ENCODE measurements around the gene DLX3. TPM values are rescaled to one million over a fixed set of nuclear protein-coding genes. Genes with fewer than 3 reads are reported as not detected.

DLX3 gene
- total RNA-seq, 1 experiment from 2014 or later: not detected

DNA sequence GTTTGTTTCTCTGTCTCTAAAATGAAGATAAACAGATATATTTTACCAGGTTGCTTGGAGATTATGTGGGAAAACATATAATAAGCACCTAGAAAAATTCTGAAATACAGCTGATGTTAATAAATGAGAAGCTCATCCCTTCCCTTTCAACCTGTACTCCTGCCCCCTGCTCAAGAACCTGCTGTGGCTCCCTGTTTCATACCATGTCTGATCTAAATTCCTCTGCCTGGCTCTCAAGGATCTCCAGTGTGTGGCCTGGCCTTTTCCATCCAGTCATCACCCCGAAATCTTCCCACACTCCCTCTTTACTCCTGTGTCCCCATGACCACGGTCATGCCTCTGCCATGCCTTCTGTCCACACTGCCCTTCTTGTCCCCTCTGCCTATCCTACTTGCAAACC is 45.4 kb downstream of the DLX3 start:
- H3K36me3 ChIP-seq (ENCODE audit: insufficient read depth, low read length, poor library complexity, severe bottlenecking): no peaks in the 10 kb centered on the region
- H3K27ac ChIP-seq (ENCODE audit: low read depth, low read length, poor library complexity, severe bottlenecking): no peak overlapping the region
- POLR2A ChIA-PET (ENCODE audit: low non-redundant PET): no interaction called here
- intact Hi-C loops (cut with micrococcal nuclease; ENCODE audit: unreplicated experiment): loop anchor here (5.0 kb wide), 1 partner anchor 48 kb away; the partner anchor contains the start of gene DLX3
- TF ChIP-seq EZH2 (IDR thresholded peaks at IDR 0.05; ENCODE audit: borderline replicate concordance, low read depth, low read length, poor library complexity, severe bottlenecking): no peak
- TF ChIP-seq, protein P1, sequence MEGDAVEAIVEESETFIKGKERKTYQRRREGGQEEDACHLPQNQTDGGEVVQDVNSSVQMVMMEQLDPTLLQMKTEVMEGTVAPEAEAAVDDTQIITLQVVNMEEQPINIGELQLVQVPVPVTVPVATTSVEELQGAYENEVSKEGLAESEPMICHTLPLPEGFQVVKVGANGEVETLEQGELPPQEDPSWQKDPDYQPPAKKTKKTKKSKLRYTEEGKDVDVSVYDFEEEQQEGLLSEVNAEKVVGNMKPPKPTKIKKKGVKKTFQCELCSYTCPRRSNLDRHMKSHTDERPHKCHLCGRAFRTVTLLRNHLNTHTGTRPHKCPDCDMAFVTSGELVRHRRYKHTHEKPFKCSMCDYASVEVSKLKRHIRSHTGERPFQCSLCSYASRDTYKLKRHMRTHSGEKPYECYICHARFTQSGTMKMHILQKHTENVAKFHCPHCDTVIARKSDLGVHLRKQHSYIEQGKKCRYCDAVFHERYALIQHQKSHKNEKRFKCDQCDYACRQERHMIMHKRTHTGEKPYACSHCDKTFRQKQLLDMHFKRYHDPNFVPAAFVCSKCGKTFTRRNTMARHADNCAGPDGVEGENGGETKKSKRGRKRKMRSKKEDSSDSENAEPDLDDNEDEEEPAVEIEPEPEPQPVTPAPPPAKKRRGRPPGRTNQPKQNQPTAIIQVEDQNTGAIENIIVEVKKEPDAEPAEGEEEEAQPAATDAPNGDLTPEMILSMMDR (conservative IDR thresholded peaks at IDR 0.05; ENCODE audit: low read depth, low read length): no peak
- no peak for DNase-seq (ENCODE audit: low spot score)
- H3K9me3 ChIP-seq (ENCODE audit: low read depth, low read length, poor library complexity, severe bottlenecking): no peaks in the 10 kb centered on the region
- no peak overlapping the region for H3K4me3 ChIP-seq (ENCODE audit: low read depth, low read length, poor library complexity, severe bottlenecking)
- no peaks in the 10 kb centered on the region for H3K27me3 ChIP-seq (replicated peaks; ENCODE audit: insufficient read depth, low read depth, low read length, poor library complexity)
- CTCF ChIA-PET: no interaction called here
- BruUV-seq (replicated peaks): no TSS peak
- H3K4me1 ChIP-seq (ENCODE audit: insufficient read depth, low read length, poor library complexity, severe bottlenecking): no peaks in the 10 kb centered on the region

DNA sequence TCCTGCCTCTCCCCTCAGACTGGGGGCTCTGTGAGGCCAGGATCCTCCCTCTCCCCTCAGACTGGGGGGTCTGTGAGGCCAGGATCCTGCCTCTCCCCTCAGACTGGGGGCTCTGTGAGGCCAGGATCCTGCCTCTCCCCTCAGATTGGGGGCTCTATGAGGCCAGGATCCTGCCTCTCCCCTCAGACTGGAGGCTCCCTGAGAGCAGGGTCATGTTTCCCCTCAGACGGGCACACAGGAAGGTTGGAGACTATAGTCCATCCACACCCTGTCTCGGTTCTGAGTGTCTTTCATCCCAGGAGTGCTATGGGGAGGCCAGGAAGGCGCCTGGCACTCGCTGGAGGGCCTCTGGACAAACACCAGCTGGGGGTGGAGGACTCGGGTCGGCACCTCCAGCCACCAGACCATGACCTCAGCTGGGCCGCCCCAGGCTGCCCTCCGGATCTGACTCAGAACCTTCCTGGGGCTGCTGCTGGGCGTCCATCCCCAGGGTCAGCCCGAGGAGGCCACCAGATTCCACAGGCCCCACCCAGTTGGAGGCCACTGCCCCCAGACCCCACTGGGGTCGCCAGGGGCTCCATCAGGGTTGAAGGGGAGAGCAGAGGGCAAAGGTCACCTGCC is 48.0 kb downstream of the DLX3 start:
- POLR2A ChIA-PET (ENCODE audit: low non-redundant PET): no interaction called here
- no peak for DNase-seq (ENCODE audit: low spot score)
- CTCF ChIA-PET: no interaction called here
- H3K4me1 ChIP-seq (ENCODE audit: insufficient read depth, low read length, poor library complexity, severe bottlenecking): no peaks in the 10 kb centered on the region
- H3K4me3 ChIP-seq (ENCODE audit: low read depth, low read length, poor library complexity, severe bottlenecking): no peak overlapping the region
- H3K27ac ChIP-seq (ENCODE audit: low read depth, low read length, poor library complexity, severe bottlenecking): no peak overlapping the region
- H3K27me3 ChIP-seq (replicated peaks; ENCODE audit: insufficient read depth, low read depth, low read length, poor library complexity): no peaks in the 10 kb centered on the region
- intact Hi-C loops (cut with micrococcal nuclease; ENCODE audit: unreplicated experiment): no loop called here
- TF ChIP-seq, protein P1 (conservative IDR thresholded peaks at IDR 0.05; ENCODE audit: low read depth, low read length): no peak
- no peak for TF ChIP-seq EZH2 (IDR thresholded peaks at IDR 0.05; ENCODE audit: borderline replicate concordance, low read depth, low read length, poor library complexity, severe bottlenecking)
- no TSS peak for BruUV-seq (replicated peaks)
- no peaks in the 10 kb centered on the region for H3K9me3 ChIP-seq (ENCODE audit: low read depth, low read length, poor library complexity, severe bottlenecking)
- no peaks in the 10 kb centered on the region for H3K36me3 ChIP-seq (ENCODE audit: insufficient read depth, low read length, poor library complexity, severe bottlenecking)

DNA sequence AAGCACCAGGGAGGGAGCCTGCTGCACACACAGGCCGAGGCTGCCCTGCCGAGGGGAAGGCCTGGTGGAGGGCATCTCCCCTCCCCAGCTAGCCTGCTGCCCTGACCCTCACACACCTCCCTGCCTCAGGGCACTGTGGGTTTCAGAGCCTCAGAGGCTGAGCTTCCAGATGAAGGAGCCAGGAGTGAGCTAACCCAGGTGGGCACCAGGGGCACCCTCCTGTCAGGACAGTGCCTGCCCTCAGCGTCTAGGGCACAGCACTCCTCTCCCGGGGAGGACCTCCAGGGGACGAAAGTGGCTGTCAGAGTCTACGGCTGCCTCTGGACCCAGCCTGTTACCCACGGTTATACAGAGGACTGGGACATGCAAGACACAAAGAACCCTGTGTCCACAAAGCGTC is 48.8 kb downstream of the DLX3 start:
- H3K36me3 ChIP-seq (ENCODE audit: insufficient read depth, low read length, poor library complexity, severe bottlenecking): no peaks in the 10 kb centered on the region
- intact Hi-C loops (cut with micrococcal nuclease; ENCODE audit: unreplicated experiment): no loop called here
- no peaks in the 10 kb centered on the region for H3K4me1 ChIP-seq (ENCODE audit: insufficient read depth, low read length, poor library complexity, severe bottlenecking)
- no TSS peak for BruUV-seq (replicated peaks)
- ChIA-PET POLR2A (ENCODE audit: low non-redundant PET) (no interaction called here), CTCF (no interaction called here)
- H3K27me3 ChIP-seq (replicated peaks; ENCODE audit: insufficient read depth, low read depth, low read length, poor library complexity): no peaks in the 10 kb centered on the region
- no peaks in the 10 kb centered on the region for H3K9me3 ChIP-seq (ENCODE audit: low read depth, low read length, poor library complexity, severe bottlenecking)
- H3K27ac ChIP-seq (ENCODE audit: low read depth, low read length, poor library complexity, severe bottlenecking): no peak overlapping the region
- no peak for DNase-seq (ENCODE audit: low spot score)
- TF ChIP-seq EZH2 (IDR thresholded peaks at IDR 0.05; ENCODE audit: borderline replicate concordance, low read depth, low read length, poor library complexity, severe bottlenecking): no peak
- TF ChIP-seq, protein P1 (conservative IDR thresholded peaks at IDR 0.05; ENCODE audit: low read depth, low read length): no peak
- H3K4me3 ChIP-seq (ENCODE audit: low read depth, low read length, poor library complexity, severe bottlenecking): no peak overlapping the region

Measured in A673 (cell line).